HUES64 (cell line): ENCODE results near the gene DNAH2.

ENCODE experiments used
- H3K27ac ChIP-seq: 2 replicates; pipeline ENCODE4 v1.7.0; 2013; ENCODE audit warnings: low read depth, low read length, inconsistent platforms
- H3K27me3 ChIP-seq: 2 replicates; pipeline ENCODE4 v1.6.1; 2013; ENCODE audit warnings: mild to moderate bottlenecking, low read length; ENCODE audit not compliant: insufficient read depth
- H3K36me3 ChIP-seq: 2 replicates; pipeline ENCODE4 v1.6.1; 2013; ENCODE audit warnings: mild to moderate bottlenecking, low read length; ENCODE audit not compliant: insufficient read depth
- H3K4me1 ChIP-seq: 2 replicates; pipeline ENCODE4 v1.6.1; 2013; ENCODE audit warnings: mild to moderate bottlenecking, low read length, moderate library complexity; ENCODE audit not compliant: insufficient read depth
- H3K4me3 ChIP-seq: 2 replicates; pipeline ENCODE4 v1.5.1; 2013; ENCODE audit warnings: mild to moderate bottlenecking, low read length, moderate library complexity
- H3K9ac ChIP-seq: 2 replicates; pipeline ENCODE4 v1.6.1; 2013; ENCODE audit warnings: mild to moderate bottlenecking, low read depth, low read length
- H3K9me3 ChIP-seq: 2 replicates; pipeline ENCODE4 v1.6.1; 2013; ENCODE audit warnings: low read depth, low read length; ENCODE audit not compliant: insufficient read depth
- WGBS: fragments of 150-250, 120-280 bp; methylation state at CpG from one replicate; pipeline ENCODE4 v1.1.7; 2013; ENCODE audit warnings: missing lambda C conversion rate; 5-methylcytosine and 5-hydroxymethylcytosine counted together

DNAH2 gene

DNA sequence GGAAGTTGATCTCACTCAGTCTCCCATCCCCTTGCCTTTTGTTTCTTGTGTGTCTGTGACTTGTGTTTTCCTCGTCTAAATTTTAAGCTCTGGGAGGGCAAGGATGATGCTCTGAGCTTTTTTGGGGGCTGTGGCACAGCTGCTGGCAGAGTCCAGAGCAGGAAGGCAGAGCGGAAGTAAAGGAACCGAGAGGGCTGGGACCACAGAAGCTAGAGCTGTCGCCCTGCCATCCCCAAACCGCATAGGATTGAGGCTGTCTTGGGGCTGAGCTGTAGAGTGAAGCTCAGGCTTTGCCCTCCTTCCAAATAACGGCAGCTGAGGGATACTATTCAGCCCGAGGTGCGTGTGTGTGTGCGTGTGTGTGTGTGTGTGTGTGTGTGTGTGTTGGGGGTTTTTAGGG is 3.8 kb upstream of the DNAH2 start:
- Histone ChIP-seq H3K9ac (no peak overlapping the region), H3K9me3 (no peaks in the 10 kb centered on the region), H3K4me1 (peaks cover 19% of the 10 kb centered on the region), H3K4me3 (no peak overlapping the region), H3K27me3 (peaks cover 13% of the 10 kb centered on the region), H3K36me3 (no peaks in the 10 kb centered on the region), H3K27ac (no peak overlapping the region)
- WGBS = 65% methylated on average over 9 of the region's 9 CpGs

DNA sequence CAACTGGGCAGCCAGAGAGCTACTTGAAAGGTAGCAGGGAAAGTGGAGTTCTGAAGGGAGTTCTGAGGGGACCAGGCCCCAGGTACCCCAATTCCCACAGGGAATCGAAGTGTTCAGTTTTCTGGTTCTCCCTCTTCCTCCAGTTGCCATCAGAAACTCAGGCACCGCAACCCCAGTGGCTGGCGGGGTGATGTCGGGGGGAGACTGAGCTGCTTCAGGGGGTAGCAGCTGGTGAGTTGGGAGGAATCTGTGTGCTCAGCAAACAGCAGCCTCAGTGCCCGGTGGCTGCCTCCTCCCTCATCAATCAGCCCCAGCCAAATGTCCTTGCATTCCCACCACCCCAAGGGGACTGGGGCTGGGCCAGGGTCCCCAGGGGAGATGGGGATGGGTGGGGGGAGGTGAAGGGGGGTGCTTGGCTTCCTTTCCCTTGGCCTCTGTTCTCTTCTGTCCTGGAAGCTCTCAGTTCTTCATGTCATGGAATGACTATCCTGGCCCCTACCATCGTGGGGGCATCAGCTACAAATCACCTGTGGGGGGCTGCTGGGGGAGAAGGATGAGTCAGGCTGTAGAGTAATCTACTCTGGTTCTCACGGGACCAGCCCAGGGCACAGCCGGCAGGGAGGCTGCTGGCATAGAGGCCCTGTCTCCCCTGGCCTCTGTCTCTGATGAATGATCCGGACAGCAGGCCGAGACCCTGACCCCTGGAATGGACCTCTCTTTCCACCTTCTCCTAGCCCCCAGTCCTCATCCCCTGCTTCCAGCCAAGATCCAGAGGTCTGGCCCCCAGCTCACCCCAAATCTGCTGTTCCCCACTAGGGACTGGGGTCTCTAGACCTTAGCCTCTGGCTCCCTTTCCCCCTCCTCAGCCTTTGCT is 2.6 kb upstream of the DNAH2 start:
- Histone ChIP-seq H3K9ac (no peak overlapping the region), H3K4me3 (no peak overlapping the region), H3K27ac (no peak overlapping the region), H3K4me1 (peaks cover 19% of the 10 kb centered on the region), H3K36me3 (no peaks in the 10 kb centered on the region), H3K9me3 (no peaks in the 10 kb centered on the region), H3K27me3 (peaks cover 22% of the 10 kb centered on the region)
- 85% methylated on average over 9 of the region's 10 CpGs for WGBS

DNA sequence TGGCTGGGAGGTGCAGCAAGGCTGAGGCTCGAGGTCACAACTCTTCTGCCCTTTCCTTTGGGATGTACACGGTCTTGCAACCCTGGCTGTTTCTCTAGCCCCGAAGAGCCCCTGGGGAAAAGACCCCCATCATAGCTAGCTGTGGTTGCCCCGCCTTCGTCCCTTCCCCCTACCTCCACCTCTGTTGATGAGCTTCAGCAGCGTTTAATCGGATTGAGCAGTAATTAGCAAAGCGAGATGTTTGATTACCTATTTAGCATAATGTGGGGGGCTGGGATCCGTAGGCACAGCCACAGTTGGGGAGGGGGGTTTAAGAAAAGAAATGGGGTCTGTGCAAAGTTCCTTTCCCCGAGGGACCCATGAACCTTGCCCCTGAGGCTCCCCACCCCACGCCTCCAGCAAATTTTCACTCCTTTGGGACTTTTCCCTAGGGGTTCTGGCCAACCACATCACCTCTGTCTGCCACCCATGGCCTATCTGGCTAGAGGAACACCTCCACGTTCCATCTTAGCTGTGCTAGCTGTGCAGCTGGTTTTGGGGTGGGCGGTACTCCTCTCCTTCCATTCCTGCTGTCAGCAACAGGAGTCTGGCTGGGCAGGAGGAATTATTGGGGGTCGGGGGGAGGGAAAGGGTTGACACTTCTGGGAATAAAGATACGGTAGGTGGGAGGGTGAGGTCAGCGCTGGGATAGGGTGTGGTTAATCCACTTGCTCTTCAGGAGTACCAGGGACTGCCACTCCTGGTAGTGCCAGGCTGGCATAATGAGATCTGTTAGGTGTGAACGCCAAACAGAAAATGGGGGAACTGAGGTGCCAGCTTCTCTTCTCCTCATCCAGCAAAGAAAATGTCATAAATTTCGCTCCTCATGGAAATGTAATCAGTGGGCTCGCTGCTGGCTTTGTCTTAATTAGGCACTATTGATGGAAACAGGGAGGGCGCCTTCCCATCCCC is 1.3 kb upstream of the DNAH2 start:
- Histone ChIP-seq H3K27ac (no peak overlapping the region), H3K9me3 (no peaks in the 10 kb centered on the region), H3K4me1 (peaks cover 18% of the 10 kb centered on the region), H3K27me3 (peaks cover 22% of the 10 kb centered on the region), H3K4me3 (peak overlapping the region; percentile 85), H3K9ac (no peak overlapping the region), H3K36me3 (no peaks in the 10 kb centered on the region)
- 47% methylated on average over 20 of the region's 20 CpGs for WGBS

DNA sequence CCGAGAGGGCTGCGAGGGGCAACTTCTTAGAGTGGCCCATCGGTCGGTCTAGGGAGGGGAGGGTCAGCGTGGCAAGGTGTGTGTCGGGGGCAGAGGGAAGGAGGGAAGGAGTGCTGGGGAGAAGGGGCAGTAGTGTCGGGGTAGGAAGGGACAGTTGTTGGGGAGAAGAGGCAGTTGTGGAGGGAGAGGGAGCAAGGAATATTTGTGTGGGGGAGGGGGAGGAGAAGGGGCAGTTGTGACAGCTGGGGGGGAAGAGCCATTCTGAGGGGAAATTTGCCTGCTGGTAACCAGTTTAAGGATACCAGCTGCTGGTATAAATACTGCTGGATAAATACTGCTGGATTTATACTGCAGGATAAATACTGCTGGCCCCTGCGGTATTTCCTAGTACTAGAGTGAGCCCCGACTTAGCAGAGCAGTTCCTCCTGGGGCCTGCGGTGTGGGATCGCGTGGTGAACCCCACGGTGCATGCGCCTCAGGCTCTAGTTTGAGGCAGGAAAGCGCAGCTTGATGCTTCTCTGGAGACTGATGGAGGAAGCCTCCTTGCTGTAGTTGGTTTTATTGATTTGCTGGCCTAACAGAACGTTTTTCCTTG is 309 bp downstream of the DNAH2 start:
- Histone ChIP-seq H3K27me3 (peaks cover 19% of the 10 kb centered on the region), H3K4me3 (peak overlapping the region; percentile 85), H3K4me1 (peaks cover 16% of the 10 kb centered on the region), H3K9ac (no peak overlapping the region), H3K9me3 (no peaks in the 10 kb centered on the region), H3K27ac (no peak overlapping the region; the same call in 1 of the 2 replicates), H3K36me3 (no peaks in the 10 kb centered on the region)
- WGBS = 13% methylated on average over 16 of the region's 16 CpGs

DNA sequence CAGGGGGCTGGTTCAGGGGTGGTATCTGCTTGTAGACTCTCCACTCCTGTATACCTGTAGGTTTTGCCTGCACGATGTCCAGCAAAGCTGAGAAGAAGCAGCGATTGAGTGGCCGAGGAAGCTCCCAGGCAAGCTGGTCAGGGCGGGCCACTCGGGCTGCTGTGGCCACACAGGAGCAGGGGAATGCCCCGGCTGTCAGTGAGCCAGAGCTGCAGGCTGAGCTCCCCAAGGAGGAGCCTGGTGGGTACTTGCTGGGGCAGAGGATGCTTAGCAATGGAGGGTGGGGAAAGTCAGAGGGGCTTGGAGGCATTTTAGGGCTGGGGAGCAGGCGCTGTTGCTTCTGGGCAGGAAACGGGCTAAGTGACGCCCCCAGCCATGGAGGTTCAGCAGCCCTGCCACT is 2.1 kb downstream of the DNAH2 start:
- H3K36me3 ChIP-seq = no peaks in the 10 kb centered on the region
- no peak overlapping the region for H3K4me3 ChIP-seq
- WGBS = 84% methylated on average over 9 of the region's 9 CpGs
- no peak overlapping the region for H3K9ac ChIP-seq
- no peak overlapping the region for H3K27ac ChIP-seq
- H3K4me1 ChIP-seq = peaks cover 16% of the 10 kb centered on the region
- no peaks in the 10 kb centered on the region for H3K9me3 ChIP-seq
- peaks cover 19% of the 10 kb centered on the region for H3K27me3 ChIP-seq

DNA sequence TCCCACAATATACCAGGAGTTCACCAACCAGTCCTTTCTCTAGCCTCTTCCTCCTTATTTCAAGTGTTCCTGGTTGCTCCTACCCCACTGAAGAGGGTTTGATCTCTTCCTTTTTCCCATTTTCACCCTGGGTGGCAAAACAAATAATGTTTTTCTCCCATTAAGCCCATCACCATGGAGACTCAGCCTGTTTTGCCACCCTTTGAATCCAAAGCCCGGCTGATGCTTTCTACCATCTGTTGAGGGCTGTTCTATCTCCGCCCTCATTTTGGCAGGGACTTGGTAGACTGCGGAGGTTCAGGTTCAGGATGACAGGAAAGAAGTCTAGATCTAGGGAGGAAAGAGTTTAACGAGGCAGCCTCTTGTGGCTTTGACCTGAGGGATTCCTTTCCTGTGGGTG is 2.6 kb downstream of the DNAH2 start:
- H3K9ac ChIP-seq = no peak overlapping the region
- no peak overlapping the region for H3K27ac ChIP-seq
- peaks cover 19% of the 10 kb centered on the region for H3K27me3 ChIP-seq
- H3K4me1 ChIP-seq = peaks cover 16% of the 10 kb centered on the region
- no peaks in the 10 kb centered on the region for H3K36me3 ChIP-seq
- WGBS = 78% methylated on average over 4 of the region's 4 CpGs
- H3K9me3 ChIP-seq = no peaks in the 10 kb centered on the region
- no peak overlapping the region for H3K4me3 ChIP-seq

DNA sequence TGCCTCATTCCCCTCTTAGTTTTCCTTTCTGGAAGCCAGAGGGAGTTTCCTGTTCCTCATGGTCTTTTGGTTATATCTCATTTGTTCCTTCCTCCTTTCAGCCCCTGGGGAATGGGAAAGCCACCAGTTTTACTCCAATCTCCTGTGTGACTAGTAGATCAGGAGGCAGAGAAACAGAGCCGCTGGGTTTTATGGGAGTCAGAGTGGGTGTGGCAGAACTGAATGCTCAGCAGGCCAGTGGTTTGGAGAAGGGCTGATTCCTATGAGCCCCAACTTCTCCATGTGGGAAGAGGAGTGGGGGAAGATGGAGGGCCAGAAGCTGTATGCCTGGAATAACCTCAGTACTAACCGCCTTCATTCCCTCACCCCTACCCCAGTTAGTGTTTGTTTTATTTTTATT is 4.1 kb downstream of the DNAH2 start:
- Histone ChIP-seq H3K4me3 (no peak overlapping the region), H3K27me3 (peaks cover 19% of the 10 kb centered on the region), H3K36me3 (no peaks in the 10 kb centered on the region), H3K4me1 (peaks cover 7% of the 10 kb centered on the region), H3K27ac (no peak overlapping the region), H3K9ac (no peak overlapping the region), H3K9me3 (no peaks in the 10 kb centered on the region)
- WGBS = 74% methylated on average over 1 of the region's 2 CpGs

DNA sequence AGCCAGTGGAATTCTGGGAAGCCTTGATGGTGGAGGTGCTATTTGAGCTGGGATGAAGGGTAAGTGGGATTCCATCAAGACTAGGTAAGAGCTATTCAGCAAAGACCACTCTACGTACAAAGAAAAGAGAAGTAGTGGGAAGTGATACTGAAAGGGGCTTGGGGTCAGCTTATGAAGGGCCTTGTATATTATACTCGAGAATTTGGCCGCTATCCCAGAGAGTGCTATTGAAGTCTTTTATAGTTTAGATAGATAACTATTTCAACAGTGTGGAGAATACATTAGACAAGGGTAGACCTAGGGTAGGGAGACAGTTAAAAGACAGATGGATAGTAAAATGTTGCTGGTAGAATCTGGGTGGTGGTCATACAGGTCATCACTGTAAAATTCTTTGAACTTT is 10.3 kb downstream of the DNAH2 start:
- Histone ChIP-seq H3K36me3 (no peaks in the 10 kb centered on the region), H3K4me3 (no peak overlapping the region), H3K27ac (no peak overlapping the region), H3K9me3 (no peaks in the 10 kb centered on the region), H3K4me1 (no peaks in the 10 kb centered on the region), H3K27me3 (no peaks in the 10 kb centered on the region), H3K9ac (no peak overlapping the region)
- WGBS = 91% methylated on average over 3 of the region's 3 CpGs

DNA sequence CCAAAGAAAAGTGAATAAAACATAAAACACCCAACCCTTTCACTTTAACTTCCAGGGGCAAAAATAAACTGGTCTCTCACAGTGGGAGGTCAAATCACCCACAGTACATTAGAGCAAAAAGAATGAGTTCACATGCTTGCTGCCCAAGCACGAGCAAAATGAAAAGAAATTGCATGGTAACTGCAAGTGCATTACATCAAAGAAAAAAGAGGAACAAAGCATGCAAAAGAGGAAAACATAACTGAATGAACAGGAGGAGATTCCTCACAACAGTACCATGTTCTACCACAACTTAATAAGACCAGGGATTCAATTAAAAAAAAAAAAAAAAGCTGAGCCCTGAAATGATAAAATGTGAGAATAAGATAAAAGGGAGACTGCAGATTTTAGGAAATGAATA is 12.3 kb downstream of the DNAH2 start:
- H3K9me3 ChIP-seq = no peaks in the 10 kb centered on the region
- H3K9ac ChIP-seq = no peak overlapping the region
- 63% methylated on average over 1 of the region's 1 CpG for WGBS
- H3K4me3 ChIP-seq = no peak overlapping the region
- H3K27ac ChIP-seq = no peak overlapping the region
- H3K36me3 ChIP-seq = no peaks in the 10 kb centered on the region
- H3K4me1 ChIP-seq = no peaks in the 10 kb centered on the region
- no peaks in the 10 kb centered on the region for H3K27me3 ChIP-seq

DNA sequence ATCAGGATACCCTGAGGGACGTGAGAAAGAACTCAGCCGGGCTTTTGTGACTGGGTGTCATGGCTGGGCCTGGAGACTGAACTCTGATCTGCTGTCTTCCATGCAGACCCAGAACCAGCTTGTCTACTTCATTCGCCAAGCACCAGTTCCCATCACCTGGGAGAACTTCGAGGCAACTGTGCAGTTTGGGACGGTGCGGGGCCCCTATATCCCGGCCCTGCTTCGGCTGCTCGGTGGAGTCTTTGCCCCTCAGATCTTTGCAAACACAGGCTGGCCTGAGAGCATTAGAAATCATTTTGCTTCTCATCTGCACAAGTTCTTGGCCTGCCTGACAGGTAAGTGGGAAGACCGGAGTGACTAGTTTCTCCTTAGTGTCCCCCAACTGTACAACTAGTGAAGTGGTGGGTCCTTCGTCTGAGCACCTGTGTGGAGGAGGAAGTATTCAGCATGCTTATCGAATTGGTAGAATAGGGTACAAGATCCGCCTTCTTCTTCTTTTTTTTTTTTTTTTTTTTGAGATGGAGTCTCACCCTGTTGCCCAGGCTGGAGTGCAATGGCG is 15.5 kb downstream of the DNAH2 start:
- Histone ChIP-seq H3K9ac (no peak overlapping the region), H3K4me3 (no peak overlapping the region), H3K4me1 (no peaks in the 10 kb centered on the region), H3K27ac (no peak overlapping the region), H3K9me3 (no peaks in the 10 kb centered on the region), H3K36me3 (no peaks in the 10 kb centered on the region), H3K27me3 (peaks cover 10% of the 10 kb centered on the region; the same call in 1 of the 2 replicates)
- 94% methylated on average over 14 of the region's 14 CpGs for WGBS
